Parathyroid adenoma (tissue), 2 donors: ENCODE data around the gene SGO2.

Experiments
- H2AFZ ChIP-seq: fragments of 300-600 bp; sonication (generic); one replicate; pipeline ENCODE4 v1.7.0; 2017; ENCODE audit warnings: antibody characterized with exemption, mild to moderate bottlenecking
- H3K27ac ChIP-seq: fragments of 300-600 bp; sonication (generic); one replicate; pipeline ENCODE4 v1.7.0; 2017
- H3K27me3 ChIP-seq: fragments of 300-600 bp; sonication (generic); one replicate; pipeline ENCODE4 v1.7.0; 2017; ENCODE audit warnings: low read length; ENCODE audit not compliant: control insufficient read depth, insufficient read depth
- H3K36me3 ChIP-seq: fragments of 300-600 bp; sonication (generic); one replicate; pipeline ENCODE4 v1.7.0; 2017; ENCODE audit warnings: low read length; ENCODE audit not compliant: control insufficient read depth, insufficient read depth
- H3K4me1 ChIP-seq: fragments of 300-600 bp; sonication (generic); one replicate; pipeline ENCODE4 v1.7.0; 2017; ENCODE audit warnings: control low read depth
- H3K4me2 ChIP-seq: fragments of 300-600 bp; sonication (generic); one replicate; pipeline ENCODE4 v1.7.0; 2017; ENCODE audit warnings: low read length
- H3K4me3 ChIP-seq: fragments of 300-600 bp; sonication (generic); one replicate; pipeline ENCODE4 v1.7.0; 2017; ENCODE audit warnings: low read depth, low read length
- H3K79me2 ChIP-seq: fragments of 300-600 bp; sonication (generic); one replicate; pipeline ENCODE4 v1.7.0; 2017; ENCODE audit warnings: control low read depth
- H3K9ac ChIP-seq: fragments of 300-600 bp; sonication (generic); one replicate; pipeline ENCODE4 v1.7.0; 2017; ENCODE audit warnings: mild to moderate bottlenecking
- H3K9me3 ChIP-seq: fragments of 300-600 bp; sonication (generic); one replicate; pipeline ENCODE4 v1.7.0; 2017; ENCODE audit warnings: low read length; ENCODE audit not compliant: control insufficient read depth
- CTCF ChIP-seq: fragments of 300-600 bp; sonication (generic); IDR thresholded peaks from one replicate; pipeline ENCODE4 v1.7.0; 2017; ENCODE audit warnings: antibody characterized with exemption, mild to moderate bottlenecking
- donor health status: primary hyperparathyroidism.

Gene SGO2

GRCh38 chr2:200619279-200619678 is 93.3 kb downstream of the SGO2 start:
- Histone ChIP-seq H3K79me2 (no peaks in the 10 kb centered on the region), H2AFZ (peak overlapping the region; percentile 4), H3K36me3 (no peaks in the 10 kb centered on the region), H3K27ac (no peak overlapping the region), H3K4me1 (no peaks in the 10 kb centered on the region), H3K4me3 (no peak overlapping the region), H3K9me3 (no peaks in the 10 kb centered on the region), H3K27me3 (no peaks in the 10 kb centered on the region), H3K4me2 (no peak overlapping the region), H3K9ac (no peak overlapping the region)
- TF ChIP-seq CTCF: no peak

GRCh38 chr2:200620606-200621390 is 94.8 kb downstream of the SGO2 start:
- no peaks in the 10 kb centered on the region for H3K4me1 ChIP-seq
- H3K27me3 ChIP-seq: no peaks in the 10 kb centered on the region
- H3K4me2 ChIP-seq: no peak overlapping the region
- no peaks in the 10 kb centered on the region for H3K79me2 ChIP-seq
- H3K9me3 ChIP-seq: no peaks in the 10 kb centered on the region
- H3K9ac ChIP-seq: no peak overlapping the region
- H2AFZ ChIP-seq: no peak overlapping the region
- H3K27ac ChIP-seq: no peak overlapping the region
- no peaks in the 10 kb centered on the region for H3K36me3 ChIP-seq
- no peak overlapping the region for H3K4me3 ChIP-seq
- no peak for TF ChIP-seq CTCF

GRCh38 chr2:200622106-200622505 is 96.1 kb downstream of the SGO2 start:
- Histone ChIP-seq H3K4me1 (no peaks in the 10 kb centered on the region), H3K4me3 (no peak overlapping the region), H3K4me2 (no peak overlapping the region), H2AFZ (no peak overlapping the region), H3K36me3 (no peaks in the 10 kb centered on the region), H3K27ac (no peak overlapping the region), H3K79me2 (no peaks in the 10 kb centered on the region), H3K27me3 (no peaks in the 10 kb centered on the region), H3K9me3 (no peaks in the 10 kb centered on the region), H3K9ac (no peak overlapping the region)
- no peak for TF ChIP-seq CTCF

- no peak overlapping the region for H3K4me3 ChIP-seq
- no peak overlapping the region for H3K27ac ChIP-seq
- no peak overlapping the region for H3K4me2 ChIP-seq
- H3K79me2 ChIP-seq: no peaks in the 10 kb centered on the region
- H3K9me3 ChIP-seq: no peaks in the 10 kb centered on the region
- no peaks in the 10 kb centered on the region for H3K36me3 ChIP-seq
- H2AFZ ChIP-seq: no peak overlapping the region
- H3K4me1 ChIP-seq: no peaks in the 10 kb centered on the region
- no peak for TF ChIP-seq CTCF
- H3K9ac ChIP-seq: no peak overlapping the region
- H3K27me3 ChIP-seq: no peaks in the 10 kb centered on the region
Measured at GRCh38 chr2:200624026-200624425, 98.0 kb downstream of the SGO2 start.

- H3K36me3 ChIP-seq: no peaks in the 10 kb centered on the region
- H3K79me2 ChIP-seq: no peaks in the 10 kb centered on the region
- H3K9me3 ChIP-seq: no peaks in the 10 kb centered on the region
- no peak overlapping the region for H2AFZ ChIP-seq
- no peak overlapping the region for H3K4me2 ChIP-seq
- H3K4me1 ChIP-seq: no peaks in the 10 kb centered on the region
- no peak for TF ChIP-seq CTCF
- H3K4me3 ChIP-seq: no peak overlapping the region
- no peaks in the 10 kb centered on the region for H3K27me3 ChIP-seq
- H3K27ac ChIP-seq: no peak overlapping the region
- H3K9ac ChIP-seq: no peak overlapping the region
Measured at GRCh38 chr2:200624658-200625057, 98.7 kb downstream of the SGO2 start.
